Activated naive CD4-positive, alpha-beta T cell treated with anti-CD3 and anti-CD28 coated beads, Interleukin-2, amount 50 U/mL, for 24 hours (primary cell): ENCODE measurements around the gene ANKS1A.

Experiments
- H3K27ac Mint-ChIP-seq: one replicate; pipeline ENCODE4 v1.8.0; 2021; ENCODE audit warnings: mild to moderate bottlenecking, mixed read lengths
- H3K27me3 Mint-ChIP-seq: one replicate; pipeline ENCODE4 v1.8.0; 2021; ENCODE audit warnings: mixed read lengths
- H3K36me3 Mint-ChIP-seq: one replicate; pipeline ENCODE4 v1.8.0; 2021; ENCODE audit warnings: mixed read lengths
- H3K4me1 Mint-ChIP-seq: one replicate; pipeline ENCODE4 v1.8.0; 2021; ENCODE audit warnings: mixed read lengths
- H3K4me3 Mint-ChIP-seq: one replicate; pipeline ENCODE4 v1.8.0; 2021; ENCODE audit warnings: mild to moderate bottlenecking, mixed read lengths
- H3K9me3 Mint-ChIP-seq: one replicate; pipeline ENCODE4 v1.8.0; 2021; ENCODE audit warnings: mixed read lengths

Gene ANKS1A

GRCh38 chr6:35048631-35049083 lies 159.6 kb downstream of the ANKS1A start:
- Mint-ChIP-seq H3K27ac (no peak overlapping the region), H3K4me3 (no peak overlapping the region), H3K36me3 (no peaks in the 10 kb centered on the region), H3K4me1 (no peaks in the 10 kb centered on the region), H3K9me3 (no peaks in the 10 kb centered on the region), H3K27me3 (no peaks in the 10 kb centered on the region)

- H3K4me3 Mint-ChIP-seq, result no peak overlapping the region
- H3K27ac Mint-ChIP-seq, result no peak overlapping the region
- no peaks in the 10 kb centered on the region for H3K4me1 Mint-ChIP-seq
- H3K36me3 Mint-ChIP-seq, result no peaks in the 10 kb centered on the region
- no peaks in the 10 kb centered on the region for H3K27me3 Mint-ChIP-seq
- H3K9me3 Mint-ChIP-seq, result no peaks in the 10 kb centered on the region
Observed at GRCh38 chr6:35049156-35049735, 160.2 kb downstream of the ANKS1A start.

GRCh38 chr6:35049900-35050756 lies 161.1 kb downstream of the ANKS1A start:
- no peaks in the 10 kb centered on the region for H3K9me3 Mint-ChIP-seq
- no peaks in the 10 kb centered on the region for H3K36me3 Mint-ChIP-seq
- no peaks in the 10 kb centered on the region for H3K27me3 Mint-ChIP-seq
- H3K4me3 Mint-ChIP-seq, result no peak overlapping the region
- H3K4me1 Mint-ChIP-seq, result no peaks in the 10 kb centered on the region
- no peak overlapping the region for H3K27ac Mint-ChIP-seq

GRCh38 chr6:35050757-35051330 lies 161.8 kb downstream of the ANKS1A start:
- Mint-ChIP-seq H3K27ac (no peak overlapping the region), H3K9me3 (no peaks in the 10 kb centered on the region), H3K36me3 (no peaks in the 10 kb centered on the region), H3K4me1 (no peaks in the 10 kb centered on the region), H3K27me3 (no peaks in the 10 kb centered on the region), H3K4me3 (no peak overlapping the region)

GRCh38 chr6:35051396-35051795 lies 162.3 kb downstream of the ANKS1A start:
- Mint-ChIP-seq H3K9me3 (no peaks in the 10 kb centered on the region), H3K36me3 (no peaks in the 10 kb centered on the region), H3K27me3 (no peaks in the 10 kb centered on the region), H3K27ac (no peak overlapping the region), H3K4me1 (no peaks in the 10 kb centered on the region), H3K4me3 (no peak overlapping the region)

- H3K9me3 Mint-ChIP-seq, result no peaks in the 10 kb centered on the region
- H3K27ac Mint-ChIP-seq, result no peak overlapping the region
- no peaks in the 10 kb centered on the region for H3K4me1 Mint-ChIP-seq
- no peak overlapping the region for H3K4me3 Mint-ChIP-seq
- H3K36me3 Mint-ChIP-seq, result no peaks in the 10 kb centered on the region
- H3K27me3 Mint-ChIP-seq, result no peaks in the 10 kb centered on the region
Observed at GRCh38 chr6:35051997-35052583, 163.0 kb downstream of the ANKS1A start.

- Mint-ChIP-seq H3K36me3 (no peaks in the 10 kb centered on the region), H3K27ac (no peak overlapping the region), H3K4me1 (no peaks in the 10 kb centered on the region)
Observed at GRCh38 chr6:35052694-35053565, 163.9 kb downstream of the ANKS1A start.

GRCh38 chr6:35053701-35054100 lies 164.6 kb downstream of the ANKS1A start:
- Mint-ChIP-seq H3K4me3 (no peak overlapping the region), H3K4me1 (peaks cover 6% of the 10 kb centered on the region), H3K36me3 (no peaks in the 10 kb centered on the region)

More at GRCh38 chr6:35052694-35053565, 163.9 kb downstream of the ANKS1A start:
- no peaks in the 10 kb centered on the region for H3K27me3 Mint-ChIP-seq
- no peak overlapping the region for H3K4me3 Mint-ChIP-seq
- no peaks in the 10 kb centered on the region for H3K9me3 Mint-ChIP-seq

GRCh38 chr6:35054106-35054742 lies 165.2 kb downstream of the ANKS1A start:
- no peaks in the 10 kb centered on the region for H3K36me3 Mint-ChIP-seq
- peaks cover 9% of the 10 kb centered on the region for H3K4me1 Mint-ChIP-seq
- H3K27ac Mint-ChIP-seq, result no peak overlapping the region
- no peaks in the 10 kb centered on the region for H3K9me3 Mint-ChIP-seq
- no peak overlapping the region for H3K4me3 Mint-ChIP-seq
- no peaks in the 10 kb centered on the region for H3K27me3 Mint-ChIP-seq

More at GRCh38 chr6:35053701-35054100, 164.6 kb downstream of the ANKS1A start:
- Mint-ChIP-seq H3K9me3 (no peaks in the 10 kb centered on the region), H3K27ac (no peak overlapping the region), H3K27me3 (no peaks in the 10 kb centered on the region)

GRCh38 chr6:35054743-35055130 lies 165.7 kb downstream of the ANKS1A start:
- H3K27me3 Mint-ChIP-seq, result no peaks in the 10 kb centered on the region
- no peaks in the 10 kb centered on the region for H3K36me3 Mint-ChIP-seq
- peaks cover 9% of the 10 kb centered on the region for H3K4me1 Mint-ChIP-seq
- H3K27ac Mint-ChIP-seq, result no peak overlapping the region
- H3K9me3 Mint-ChIP-seq, result no peaks in the 10 kb centered on the region
- no peak overlapping the region for H3K4me3 Mint-ChIP-seq

GRCh38 chr6:35055891-35056290 lies 166.8 kb downstream of the ANKS1A start:
- Mint-ChIP-seq H3K36me3 (no peaks in the 10 kb centered on the region), H3K4me3 (no peak overlapping the region), H3K27me3 (no peaks in the 10 kb centered on the region), H3K27ac (no peak overlapping the region), H3K4me1 (peaks cover 9% of the 10 kb centered on the region), H3K9me3 (no peaks in the 10 kb centered on the region)

GRCh38 chr6:35056952-35057351 lies 167.9 kb downstream of the ANKS1A start:
- H3K27ac Mint-ChIP-seq, result no peak overlapping the region
- H3K27me3 Mint-ChIP-seq, result no peaks in the 10 kb centered on the region
- H3K36me3 Mint-ChIP-seq, result no peaks in the 10 kb centered on the region
- peaks cover 9% of the 10 kb centered on the region for H3K4me1 Mint-ChIP-seq
- no peaks in the 10 kb centered on the region for H3K9me3 Mint-ChIP-seq
- H3K4me3 Mint-ChIP-seq, result no peak overlapping the region

- H3K27me3 Mint-ChIP-seq, result no peaks in the 10 kb centered on the region
- H3K4me3 Mint-ChIP-seq, result no peak overlapping the region
- H3K4me1 Mint-ChIP-seq, result peaks cover 9% of the 10 kb centered on the region
- no peaks in the 10 kb centered on the region for H3K9me3 Mint-ChIP-seq
- no peaks in the 10 kb centered on the region for H3K36me3 Mint-ChIP-seq
- H3K27ac Mint-ChIP-seq, result no peak overlapping the region
Observed at GRCh38 chr6:35057449-35058357, 168.6 kb downstream of the ANKS1A start.

- H3K27ac Mint-ChIP-seq, result no peak overlapping the region
- H3K36me3 Mint-ChIP-seq, result no peaks in the 10 kb centered on the region
- peaks cover 9% of the 10 kb centered on the region for H3K4me1 Mint-ChIP-seq
- H3K9me3 Mint-ChIP-seq, result no peaks in the 10 kb centered on the region
- H3K4me3 Mint-ChIP-seq, result no peak overlapping the region
- H3K27me3 Mint-ChIP-seq, result no peaks in the 10 kb centered on the region
Observed at GRCh38 chr6:35058358-35058675, 169.3 kb downstream of the ANKS1A start.
